GM18499 (cell line): ENCODE data around the gene TAF1.
"Not testable (repeated sequence)": the region's sequence is repeated elsewhere in the genome, so short reads cannot be mapped to it uniquely, and the experiment has no call there.

Experiments used
- ATAC-seq: cut with Tn5 transposase; IDR thresholded peaks from one replicate; pipeline ENCODE4 v1.9.1; 2021; ENCODE audit warnings: moderate number of reproducible peaks; ENCODE audit not compliant: insufficient read depth, unreplicated experiment

TAF1 gene

GRCh38 chrX:71365875-71366673, at the start of gene TAF1:
TAF1 (plus strand) TSS chrX:71366357; CDS start chrX:71366375, 18 bp downstream.
- ATAC-seq = peak; percentile 58

GRCh38 chrX:71316959-71317358, 49.2 kb upstream of the TAF1 start:
- ATAC-seq = not testable (repeated sequence)

- ATAC-seq = no peak
Observed at GRCh38 chrX:71320126-71320525, 46.0 kb upstream of the TAF1 start.

- ATAC-seq = no peak
Observed at GRCh38 chrX:71321731-71322130, 44.4 kb upstream of the TAF1 start.

GRCh38 chrX:71324452-71324851, 41.7 kb upstream of the TAF1 start:
- ATAC-seq = not testable (repeated sequence)

- no peak for ATAC-seq
Observed at GRCh38 chrX:71326394-71326793, 39.8 kb upstream of the TAF1 start.

- ATAC-seq = not testable (repeated sequence)
Observed at GRCh38 chrX:71349151-71349665, 16.9 kb upstream of the TAF1 start.

GRCh38 chrX:71349867-71350266, 16.3 kb upstream of the TAF1 start:
- not testable (repeated sequence) for ATAC-seq

- not testable (repeated sequence) for ATAC-seq
Observed at GRCh38 chrX:71352439-71352838, 13.7 kb upstream of the TAF1 start.

- ATAC-seq = no peak
Observed at GRCh38 chrX:71364221-71364620, 1.9 kb upstream of the TAF1 start.

GRCh38 chrX:71365356-71365874, 742 bp upstream of the TAF1 start:
- no peak for ATAC-seq

- ATAC-seq = no peak
Observed at GRCh38 chrX:71366674-71367256, 608 bp downstream of the TAF1 start.

- no peak for ATAC-seq
Observed at GRCh38 chrX:71367396-71367795, 1.2 kb downstream of the TAF1 start.

GRCh38 chrX:71372388-71372787, 6.2 kb downstream of the TAF1 start:
- ATAC-seq = no peak

GRCh38 chrX:71378732-71379131, 12.6 kb downstream of the TAF1 start:
- ATAC-seq = no peak

GRCh38 chrX:71391725-71392124, 25.6 kb downstream of the TAF1 start:
- not testable (repeated sequence) for ATAC-seq

- ATAC-seq = no peak
Observed at GRCh38 chrX:71393919-71394318, 27.8 kb downstream of the TAF1 start.

GRCh38 chrX:71396576-71396975, 30.4 kb downstream of the TAF1 start:
- ATAC-seq = no peak

GRCh38 chrX:71400710-71401109, 34.6 kb downstream of the TAF1 start:
- no peak for ATAC-seq

- ATAC-seq = not testable (repeated sequence)
Observed at GRCh38 chrX:71416260-71416659, 50.1 kb downstream of the TAF1 start.

- ATAC-seq = no peak
Observed at GRCh38 chrX:71420686-71421085, 54.5 kb downstream of the TAF1 start.
